ENCODE results near the gene PTGER4. TPM values are rescaled to one million over a fixed set of nuclear protein-coding genes. Genes with fewer than 3 reads are reported as not detected.

Gene PTGER4
- total RNA-seq, 3 donors from 2014 or later (not counting 1 experiment from before 2014, with no cell fraction given), result 112 to 126 (median 117) TPM

- H3K27ac ChIP-seq (ENCODE audit: low read length), result no peak overlapping the region
- no peak overlapping the region for H3K4me3 Mint-ChIP-seq
- no peaks in the 10 kb centered on the region for H3K9me3 Mint-ChIP-seq
- peaks cover 37 to 51% of the 10 kb centered on the region in 2 donors for H3K4me1 Mint-ChIP-seq
- WGBS (ENCODE audit: insufficient coverage), result 77% methylated on average over 2 of the region's 2 CpGs
- peaks cover 3% of the 10 kb centered on the region for H3K4me1 ChIP-seq (ENCODE audit: control insufficient read depth, insufficient read depth, low read length)
- no peaks in the 10 kb centered on the region for H3K9me3 ChIP-seq (ENCODE audit: control insufficient read depth, insufficient read depth, low read length)
- H3K27ac Mint-ChIP-seq, result peak overlapping the region; percentile 34 to 58
- no peaks in the 10 kb centered on the region for H3K36me3 Mint-ChIP-seq
- no peaks in the 10 kb centered on the region for H3K36me3 ChIP-seq (ENCODE audit: control insufficient read depth, insufficient read depth, low read length)
- no peak overlapping the region for H3K4me3 ChIP-seq (ENCODE audit: low read length)
- no peak for TF ChIP-seq CTCF (IDR thresholded peaks at IDR 0.05)
- no peaks in the 10 kb centered on the region for H3K27me3 ChIP-seq (ENCODE audit: control insufficient read depth, insufficient read depth, low read length)
- peak in 1 of 3 donors; percentile 47 for ATAC-seq
- intact Hi-C loops (cut with micrococcal nuclease), result no loop called here
- no peak for DNase-seq
- no peaks in the 10 kb centered on the region for H3K27me3 Mint-ChIP-seq (ENCODE audit: low read depth in 2 of 2)
These were observed 53.7 kb downstream of the PTGER4 start for GRCh38 chr5:40733434-40733833.

GRCh38 chr5:40733879-40734563, 54.3 kb downstream of the PTGER4 start:
- no peaks in the 10 kb centered on the region for H3K9me3 ChIP-seq (ENCODE audit: control insufficient read depth, insufficient read depth, low read length)
- Mint-ChIP-seq H3K27me3 (ENCODE audit: low read depth in 2 of 2) (no peaks in the 10 kb centered on the region), H3K4me1 (peaks cover 37 to 51% of the 10 kb centered on the region in 2 donors), H3K27ac (peak overlapping the region; percentile 34 to 58), H3K9me3 (no peaks in the 10 kb centered on the region), H3K36me3 (no peaks in the 10 kb centered on the region), H3K4me3 (no peak overlapping the region)
- intact Hi-C loops (cut with micrococcal nuclease), result no loop called here
- no peaks in the 10 kb centered on the region for H3K36me3 ChIP-seq (ENCODE audit: control insufficient read depth, insufficient read depth, low read length)
- H3K4me3 ChIP-seq (ENCODE audit: low read length), result no peak overlapping the region
- TF ChIP-seq CTCF (IDR thresholded peaks at IDR 0.05), result no peak
- H3K27me3 ChIP-seq (ENCODE audit: control insufficient read depth, insufficient read depth, low read length), result no peaks in the 10 kb centered on the region
- whole genome bisulfite sequencing (ENCODE audit: insufficient coverage), result 60% methylated on average over 3 of the region's 3 CpGs
- H3K27ac ChIP-seq (ENCODE audit: low read length), result no peak overlapping the region
- DNase-seq (no peak), ATAC-seq (no peak)
- peaks cover 3% of the 10 kb centered on the region for H3K4me1 ChIP-seq (ENCODE audit: control insufficient read depth, insufficient read depth, low read length)

GRCh38 chr5:40734986-40735385, 55.3 kb downstream of the PTGER4 start:
- H3K4me3 ChIP-seq (ENCODE audit: low read length), result no peak overlapping the region
- H3K4me3 Mint-ChIP-seq, result no peak overlapping the region
- H3K36me3 ChIP-seq (ENCODE audit: control insufficient read depth, insufficient read depth, low read length), result no peaks in the 10 kb centered on the region
- intact Hi-C loops (cut with micrococcal nuclease), result no loop called here
- ATAC-seq (no peak), DNase-seq (no peak)
- no peaks in the 10 kb centered on the region for H3K9me3 Mint-ChIP-seq
- no peaks in the 10 kb centered on the region for H3K27me3 ChIP-seq (ENCODE audit: control insufficient read depth, insufficient read depth, low read length)
- 88% methylated on average over 2 of the region's 2 CpGs for WGBS (ENCODE audit: insufficient coverage)
- no peaks in the 10 kb centered on the region for H3K9me3 ChIP-seq (ENCODE audit: control insufficient read depth, insufficient read depth, low read length)
- no peak overlapping the region for H3K27ac ChIP-seq (ENCODE audit: low read length)
- peaks cover 3% of the 10 kb centered on the region for H3K4me1 ChIP-seq (ENCODE audit: control insufficient read depth, insufficient read depth, low read length)
- no peaks in the 10 kb centered on the region for H3K36me3 Mint-ChIP-seq
- no peaks in the 10 kb centered on the region for H3K27me3 Mint-ChIP-seq (ENCODE audit: low read depth in 2 of 2)
- no peak for TF ChIP-seq CTCF (IDR thresholded peaks at IDR 0.05)
- peaks cover 37 to 51% of the 10 kb centered on the region in 2 donors for H3K4me1 Mint-ChIP-seq
- no peak overlapping the region for H3K27ac Mint-ChIP-seq

- H3K4me1 ChIP-seq (ENCODE audit: control insufficient read depth, insufficient read depth, low read length), result peaks cover 3% of the 10 kb centered on the region
- ATAC-seq (no peak), DNase-seq (no peak)
- H3K27ac Mint-ChIP-seq, result no peak overlapping the region
- H3K4me1 Mint-ChIP-seq, result peaks cover 37 to 47% of the 10 kb centered on the region in 2 donors
- no peak overlapping the region for H3K27ac ChIP-seq (ENCODE audit: low read length)
- intact Hi-C loops (cut with micrococcal nuclease), result loop anchor here (1.0 kb wide), 4 partner anchors 47 to 1155 kb away; no protein-coding TSS in a partner anchor
- no peaks in the 10 kb centered on the region for H3K27me3 Mint-ChIP-seq (ENCODE audit: low read depth in 2 of 2)
- no peak overlapping the region for H3K4me3 ChIP-seq (ENCODE audit: low read length)
- H3K4me3 Mint-ChIP-seq, result no peak overlapping the region
- peaks cover 5% of the 10 kb centered on the region for H3K36me3 ChIP-seq (ENCODE audit: control insufficient read depth, insufficient read depth, low read length)
- TF ChIP-seq CTCF (IDR thresholded peaks at IDR 0.05), result no peak
- H3K9me3 ChIP-seq (ENCODE audit: control insufficient read depth, insufficient read depth, low read length), result no peaks in the 10 kb centered on the region
- H3K9me3 Mint-ChIP-seq, result peaks cover 0 to 1% of the 10 kb centered on the region in 2 donors
- no peaks in the 10 kb centered on the region for H3K27me3 ChIP-seq (ENCODE audit: control insufficient read depth, insufficient read depth, low read length)
- peaks cover 1% of the 10 kb centered on the region for H3K36me3 Mint-ChIP-seq
These were observed 55.9 kb downstream of the PTGER4 start for GRCh38 chr5:40735609-40736008.

All from natural killer cell (primary cell).